Loucy (cell line): ENCODE results near the gene RGS5.

Experiments
- H2AFZ ChIP-seq: fragments of 200-600 bp; sonication (generic); 2 replicates; pipeline ENCODE4 v1.6.0; 2016; ENCODE audit warnings: antibody characterized with exemption, mild to moderate bottlenecking, low read length, moderate library complexity
- H3F3A ChIP-seq: fragments of 200-600 bp; 2 replicates; pipeline ENCODE4 v1.6.0; 2016; ENCODE audit warnings: antibody characterized with exemption, low read depth, mild to moderate bottlenecking
- H3K27me3 ChIP-seq: fragments of 200-600 bp; sonication (generic); 2 replicates; pipeline ENCODE4 v1.6.1; 2014; ENCODE audit warnings: low read length, mild to moderate bottlenecking; ENCODE audit not compliant: insufficient read depth, poor library complexity, severe bottlenecking
- H3K36me3 ChIP-seq: fragments of 200-600 bp; sonication (generic); 2 replicates; pipeline ENCODE4 v1.6.1; 2016; ENCODE audit warnings: low read length; ENCODE audit not compliant: insufficient read depth
- H3K4me1 ChIP-seq: fragments of 200-600 bp; sonication (generic); 2 replicates; pipeline ENCODE4 v1.5.1; 2014; ENCODE audit warnings: low read length, mild to moderate bottlenecking; ENCODE audit not compliant: insufficient read depth, poor library complexity, severe bottlenecking
- H3K4me2 ChIP-seq: fragments of 200-600 bp; sonication (generic); 2 replicates; pipeline ENCODE4 v1.6.0; 2014; ENCODE audit warnings: antibody characterized with exemption, low read length, low read depth, mild to moderate bottlenecking; ENCODE audit not compliant: poor library complexity, severe bottlenecking
- H3K4me3 ChIP-seq: fragments of 200-600 bp; sonication (generic); 2 replicates; pipeline ENCODE4 v1.5.1; 2014; ENCODE audit warnings: low read length, mild to moderate bottlenecking, mixed read lengths; ENCODE audit not compliant: poor library complexity, severe bottlenecking
- H3K79me2 ChIP-seq: fragments of 200-600 bp; sonication (generic); 2 replicates; pipeline ENCODE4 v1.6.1; 2014; ENCODE audit warnings: low read length; ENCODE audit not compliant: insufficient read depth
- H3K9ac ChIP-seq: fragments of 200-600 bp; sonication (generic); 2 replicates; pipeline ENCODE4 v1.6.0; 2014; ENCODE audit warnings: mild to moderate bottlenecking, low read depth, low read length, moderate library complexity; ENCODE audit not compliant: poor library complexity, severe bottlenecking
- H3K9me2 ChIP-seq: fragments of 200-600 bp; sonication (generic); replicated peaks from 2 replicates; pipeline ENCODE4 v1.6.1; 2016; ENCODE audit warnings: low read depth, low read length, mixed read lengths
- H3K9me3 ChIP-seq: fragments of 200-600 bp; sonication (generic); 2 replicates; pipeline ENCODE4 v1.6.1; 2014; ENCODE audit warnings: mild to moderate bottlenecking, antibody characterized with exemption, low read length, low read depth; ENCODE audit not compliant: insufficient read depth
- H4K20me1 ChIP-seq: fragments of 200-600 bp; sonication (generic); 2 replicates; pipeline ENCODE4 v1.6.0; 2014; ENCODE audit warnings: antibody characterized with exemption, low read length, mild to moderate bottlenecking; ENCODE audit not compliant: insufficient read depth, poor library complexity, severe bottlenecking
- CTCF ChIP-seq: fragments of 200-600 bp; sonication (generic); conservative IDR thresholded peaks from 2 replicates; pipeline ENCODE4 v1.5.1; 2014; ENCODE audit warnings: mild to moderate bottlenecking, antibody characterized with exemption, low read length
- EZH2phosphoT487 ChIP-seq: fragments of 200-600 bp; IDR thresholded peaks from 2 replicates; pipeline ENCODE4 v1.6.1; 2018; ENCODE audit warnings: antibody characterized with exemption, mild to moderate bottlenecking, moderate library complexity, borderline replicate concordance

RGS5 gene

GRCh38 chr1:163195728-163196448 is 6.8 kb downstream of the RGS5 start:
- Histone ChIP-seq H3K9me3 (no peaks in the 10 kb centered on the region), H3K4me3 (no peak overlapping the region), H3K4me1 (no peaks in the 10 kb centered on the region), H2AFZ (no peak overlapping the region), H3K27me3 (no peaks in the 10 kb centered on the region), H3K79me2 (no peaks in the 10 kb centered on the region), H3K36me3 (no peaks in the 10 kb centered on the region), H3F3A (no peaks in the 10 kb centered on the region), H3K9me2 (no peaks in the 10 kb centered on the region), H4K20me1 (no peaks in the 10 kb centered on the region), H3K4me2 (no peak overlapping the region), H3K9ac (no peak overlapping the region)
- TF ChIP-seq EZH2phosphoT487 (no peak), CTCF (no peak)

GRCh38 chr1:163191301-163191700 is 11.4 kb downstream of the RGS5 start:
- no peaks in the 10 kb centered on the region for H3K27me3 ChIP-seq
- H3K4me3 ChIP-seq: no peak overlapping the region
- H3K9me3 ChIP-seq: no peaks in the 10 kb centered on the region
- H3K4me2 ChIP-seq: no peak overlapping the region
- no peak overlapping the region for H2AFZ ChIP-seq
- TF ChIP-seq CTCF (no peak), EZH2phosphoT487 (no peak)
- H3K9me2 ChIP-seq: no peaks in the 10 kb centered on the region
- no peaks in the 10 kb centered on the region for H3K79me2 ChIP-seq
- no peaks in the 10 kb centered on the region for H4K20me1 ChIP-seq
- H3K4me1 ChIP-seq: no peaks in the 10 kb centered on the region
- H3K9ac ChIP-seq: no peak overlapping the region
- no peaks in the 10 kb centered on the region for H3F3A ChIP-seq
- no peaks in the 10 kb centered on the region for H3K36me3 ChIP-seq

GRCh38 chr1:163188947-163189346 is 13.8 kb downstream of the RGS5 start:
- Histone ChIP-seq H3K27me3 (no peaks in the 10 kb centered on the region), H3K9me2 (no peaks in the 10 kb centered on the region), H3F3A (no peaks in the 10 kb centered on the region), H3K4me1 (no peaks in the 10 kb centered on the region), H3K9me3 (no peaks in the 10 kb centered on the region), H3K79me2 (no peaks in the 10 kb centered on the region), H3K36me3 (no peaks in the 10 kb centered on the region), H2AFZ (no peak overlapping the region), H4K20me1 (no peaks in the 10 kb centered on the region), H3K4me2 (no peak overlapping the region), H3K4me3 (no peak overlapping the region), H3K9ac (no peak overlapping the region)
- TF ChIP-seq CTCF: no peak
- no peak for TF ChIP-seq EZH2phosphoT487
